GM12875 (cell line): ENCODE measurements around the gene MYL6B.
"Not testable (repeated sequence)": the region's sequence is repeated elsewhere in the genome, so short reads cannot be mapped to it uniquely, and the experiment has no call there.

Experiments
- H3K4me3 ChIP-seq: one replicate; pipeline ENCODE4 v1.5.1; 2011; ENCODE audit warnings: low read depth, low read length, control low read depth
- TF ChIP-seq, protein P1 (sequence below): IDR thresholded peaks from 2 replicates; pipeline ENCODE4 v1.5.1; 2011; ENCODE audit warnings: low read depth, mild to moderate bottlenecking, control low read depth, inconsistent platforms, low read length, moderate library complexity, borderline replicate concordance; ENCODE audit not compliant: insufficient read depth

MYL6B gene

DNA sequence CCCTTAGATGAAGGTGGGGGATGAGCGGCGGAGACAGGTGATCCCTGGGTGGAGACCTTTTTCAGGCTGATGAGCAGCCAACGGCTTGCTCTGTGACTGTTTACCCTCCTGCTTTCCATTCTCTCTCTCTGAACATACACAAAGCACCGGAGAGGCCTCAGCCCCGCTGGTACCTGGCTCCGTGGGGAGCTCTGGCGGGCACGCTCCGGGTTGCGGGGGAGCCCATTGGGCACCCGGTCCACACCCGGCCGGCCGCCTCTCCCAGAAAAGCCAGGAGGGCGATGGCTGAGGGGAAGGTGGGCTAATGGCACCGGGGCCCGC is 36.4 kb downstream of the MYL6B start:
- peak overlapping the region; percentile 81 for H3K4me3 ChIP-seq
- TF ChIP-seq, protein P1, sequence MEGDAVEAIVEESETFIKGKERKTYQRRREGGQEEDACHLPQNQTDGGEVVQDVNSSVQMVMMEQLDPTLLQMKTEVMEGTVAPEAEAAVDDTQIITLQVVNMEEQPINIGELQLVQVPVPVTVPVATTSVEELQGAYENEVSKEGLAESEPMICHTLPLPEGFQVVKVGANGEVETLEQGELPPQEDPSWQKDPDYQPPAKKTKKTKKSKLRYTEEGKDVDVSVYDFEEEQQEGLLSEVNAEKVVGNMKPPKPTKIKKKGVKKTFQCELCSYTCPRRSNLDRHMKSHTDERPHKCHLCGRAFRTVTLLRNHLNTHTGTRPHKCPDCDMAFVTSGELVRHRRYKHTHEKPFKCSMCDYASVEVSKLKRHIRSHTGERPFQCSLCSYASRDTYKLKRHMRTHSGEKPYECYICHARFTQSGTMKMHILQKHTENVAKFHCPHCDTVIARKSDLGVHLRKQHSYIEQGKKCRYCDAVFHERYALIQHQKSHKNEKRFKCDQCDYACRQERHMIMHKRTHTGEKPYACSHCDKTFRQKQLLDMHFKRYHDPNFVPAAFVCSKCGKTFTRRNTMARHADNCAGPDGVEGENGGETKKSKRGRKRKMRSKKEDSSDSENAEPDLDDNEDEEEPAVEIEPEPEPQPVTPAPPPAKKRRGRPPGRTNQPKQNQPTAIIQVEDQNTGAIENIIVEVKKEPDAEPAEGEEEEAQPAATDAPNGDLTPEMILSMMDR = no peak

DNA sequence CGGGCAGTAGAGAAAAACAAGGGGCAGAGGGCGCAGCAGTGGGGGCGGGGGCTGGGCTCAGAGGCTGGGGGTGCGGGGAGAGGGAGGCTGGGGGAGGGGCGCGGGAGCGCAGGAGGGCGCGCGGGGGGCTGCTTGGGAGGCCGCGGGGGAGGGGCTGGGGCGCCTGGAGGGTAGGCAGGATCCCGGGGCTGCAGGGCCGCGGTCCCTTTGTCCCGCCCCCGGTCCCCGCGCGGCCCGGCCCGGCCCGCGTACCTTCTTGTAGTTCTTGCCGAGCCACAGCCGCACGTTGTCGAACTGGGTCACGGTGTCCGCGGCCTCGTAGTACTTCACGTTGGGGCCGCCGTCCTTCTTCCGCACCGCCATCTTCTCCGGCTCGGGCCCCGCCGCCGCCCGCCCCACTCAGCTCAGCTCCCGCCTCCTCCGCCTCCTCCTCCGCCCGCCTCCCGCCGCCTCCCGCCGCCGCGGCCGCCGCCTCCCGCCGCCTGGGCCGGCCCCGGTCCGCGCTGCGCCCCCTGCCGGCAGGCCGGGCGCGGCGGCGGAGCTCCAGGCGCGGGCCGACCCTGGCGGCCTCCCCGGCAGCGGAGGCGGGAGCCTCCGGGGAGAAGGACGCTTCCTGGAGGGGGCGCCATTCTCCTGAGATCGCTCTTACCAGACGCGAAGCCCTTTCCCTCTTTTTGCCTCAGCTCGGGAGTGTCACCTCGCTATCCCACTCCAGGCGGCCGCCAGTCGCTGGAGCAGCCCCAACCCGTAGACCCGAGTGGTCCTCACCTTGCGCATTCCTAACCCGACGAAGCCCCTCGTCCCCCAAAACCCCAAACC is 36.9 kb downstream of the MYL6B start, which contains the start of gene SMARCC2:
TSS of gene SMARCC2 (minus strand) at position 385 of the 819 bp plus-strand sequence. CDS start at position 363, 22 bp downstream.
- TF ChIP-seq, protein P1 = peak; percentile 88

DNA sequence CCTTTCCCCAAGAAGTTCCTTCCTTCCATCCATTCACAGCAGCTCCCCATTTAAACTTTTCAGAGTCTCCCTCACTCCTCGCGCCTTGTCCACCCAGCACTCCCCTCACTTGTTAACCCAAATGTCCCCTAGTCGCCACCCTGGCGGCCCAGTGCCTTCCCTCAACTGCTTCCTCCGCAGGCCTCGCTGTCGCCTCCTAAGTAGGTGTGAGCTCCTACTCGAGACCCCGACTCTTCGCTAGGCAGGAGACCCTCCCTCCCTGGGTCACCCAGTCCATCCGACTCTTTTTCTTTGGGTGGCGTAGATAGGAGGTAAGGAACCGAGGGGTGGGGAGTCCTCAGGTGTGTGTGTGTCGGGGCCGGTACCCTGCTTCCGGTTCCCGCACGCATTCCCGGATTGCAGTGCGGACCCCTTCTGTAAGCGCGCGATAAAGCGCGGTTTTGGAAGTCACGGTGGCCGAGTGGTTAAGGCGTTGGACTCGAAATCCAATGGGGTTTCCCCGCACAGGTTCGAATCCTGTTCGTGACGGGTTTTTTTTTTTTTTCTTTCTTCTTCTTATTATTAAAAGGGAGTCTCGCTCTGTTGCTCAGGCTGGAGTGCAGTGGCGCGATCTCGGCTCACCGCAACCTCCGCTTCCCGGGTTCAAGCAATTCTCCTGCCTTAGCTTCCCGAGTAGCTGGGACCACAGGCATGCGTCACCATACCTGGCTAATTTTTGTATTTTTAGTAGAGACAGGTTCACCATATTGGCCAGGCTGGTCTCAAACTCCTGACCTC is 37.7 kb downstream of the MYL6B start:
- TF ChIP-seq, protein P1 = no peak
- peak overlapping the region; percentile 53 for H3K4me3 ChIP-seq

More for the DNA sequence above, 36.9 kb downstream of the MYL6B start, which contains the start of gene SMARCC2:
- peak within 1 kb of the TSS; percentile 81 for H3K4me3 ChIP-seq

DNA sequence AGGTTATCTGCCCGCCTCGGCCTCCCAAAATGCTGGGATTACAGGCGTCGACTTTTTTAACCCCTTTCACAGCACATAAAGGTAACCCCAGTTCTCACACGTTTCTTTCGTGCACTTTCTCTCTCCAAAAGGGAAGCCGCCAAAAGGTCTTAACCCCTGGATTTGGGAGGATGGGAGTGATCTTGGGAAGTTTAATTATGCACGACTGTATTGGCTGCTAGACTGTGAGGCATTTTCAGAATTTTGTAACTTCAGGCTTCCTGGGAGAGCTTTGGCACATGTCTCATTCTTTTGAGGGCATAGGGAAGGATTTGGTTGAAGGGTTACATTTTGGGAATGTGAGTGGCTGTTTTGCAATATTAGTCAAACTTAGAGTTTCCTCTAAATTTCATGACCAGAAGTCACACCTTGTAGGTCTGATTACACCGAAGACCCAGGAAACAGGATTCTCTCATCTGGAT is 38.3 kb downstream of the MYL6B start:
- peak overlapping the region; percentile 53 for H3K4me3 ChIP-seq
- TF ChIP-seq, protein P1 = no peak

DNA sequence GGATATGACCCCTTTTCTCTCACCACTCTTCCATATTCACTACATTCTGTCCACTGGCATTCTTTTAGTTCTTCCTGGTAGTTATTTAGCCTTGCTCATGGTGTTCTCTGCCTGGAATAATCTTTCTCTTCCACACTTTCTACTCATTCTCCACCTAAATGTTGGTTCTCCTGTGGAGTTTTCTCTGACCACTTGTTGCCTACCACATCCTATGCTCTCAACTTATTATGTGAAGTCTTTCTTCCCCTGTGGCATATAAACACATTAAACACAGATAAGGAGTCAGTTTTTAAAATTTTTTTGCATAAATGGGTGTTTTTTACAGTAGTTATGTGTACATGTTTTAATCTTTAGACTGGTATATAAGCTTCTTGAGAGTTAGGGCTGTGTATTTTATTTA is 40.2 kb downstream of the MYL6B start:
- TF ChIP-seq, protein P1 = no peak
- no peak overlapping the region for H3K4me3 ChIP-seq

DNA sequence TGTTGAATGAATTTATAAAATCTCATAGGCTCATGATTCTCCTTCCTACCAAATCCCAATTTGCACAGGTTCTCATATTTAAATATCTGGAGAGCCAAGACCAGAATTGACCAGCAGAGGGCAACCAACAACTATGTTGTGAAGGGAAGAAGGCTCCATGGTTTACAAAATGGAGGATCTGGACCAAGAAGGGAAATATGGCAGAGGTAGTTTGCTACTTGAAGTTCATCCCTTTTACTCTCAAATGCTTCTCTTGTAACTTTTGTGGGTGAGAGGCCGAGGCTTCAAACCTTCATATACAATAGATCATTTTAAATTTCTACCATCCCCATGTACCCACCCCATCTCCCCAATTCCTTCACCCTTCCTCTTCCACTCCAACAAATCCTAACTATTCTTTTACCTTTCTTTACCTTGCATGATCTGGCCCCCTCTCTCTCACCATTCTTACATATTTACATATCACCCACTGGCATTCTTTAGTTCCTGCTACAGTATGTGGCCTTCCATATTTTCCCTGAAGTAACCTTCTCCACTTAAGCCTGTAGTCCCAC is 40.7 kb downstream of the MYL6B start:
- TF ChIP-seq, protein P1 = peak; percentile 62
- no peak overlapping the region for H3K4me3 ChIP-seq

DNA sequence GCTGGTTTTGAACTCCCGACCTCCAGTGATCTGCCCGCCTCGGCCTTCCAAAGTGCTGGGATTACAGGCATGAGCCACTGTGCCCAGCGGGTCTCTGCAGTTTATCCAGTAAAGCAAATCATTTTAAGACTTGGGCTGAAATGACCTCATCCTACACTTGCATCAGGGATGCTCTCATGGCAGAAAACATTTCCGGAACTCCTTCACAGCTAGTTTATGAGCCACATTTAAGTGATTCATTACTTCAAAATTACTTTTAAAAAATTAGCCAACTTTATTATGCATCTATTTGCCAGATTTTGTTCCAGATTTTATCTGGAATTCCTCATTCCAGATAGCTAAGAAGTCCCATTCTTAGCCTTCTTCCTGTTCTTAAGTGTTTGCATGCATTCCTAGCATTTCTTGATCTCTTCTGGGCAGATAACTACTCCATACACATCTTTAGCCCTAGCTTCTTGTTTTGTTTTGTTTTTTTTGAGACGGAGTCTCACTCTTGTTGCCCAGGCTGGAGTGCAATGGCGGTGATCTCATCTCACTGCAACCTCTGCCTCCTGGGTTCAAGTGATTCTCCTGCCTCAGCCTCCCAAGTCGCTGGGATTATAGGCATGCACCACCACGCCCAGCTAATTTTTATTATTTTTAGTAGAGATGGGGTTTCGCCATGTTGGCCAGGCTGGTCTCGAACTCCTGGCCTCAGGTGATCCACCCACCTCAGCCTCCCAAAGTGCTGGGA is 44.6 kb downstream of the MYL6B start:
- not testable (repeated sequence) for H3K4me3 ChIP-seq
